Gastrocnemius medialis (tissue), 4 donors: ENCODE data around the gene TSC2. TPM values are rescaled to one million over a fixed set of nuclear protein-coding genes. Genes with fewer than 3 reads are reported as not detected.

Source experiments
- ATAC-seq, 2 donors: fragments of 150-250 bp; one replicate each; pipeline ENCODE4 v1.9.1; 2016
- DNase-seq, 2 donors: peaks; one replicate each; pipeline ENCODE4 v3.0.0-alpha.2; 2019
- H3K27ac ChIP-seq, 4 donors: fragments of 200-600 bp; sonication (generic); 1 replicate in 1 of 4; 2 replicates in 3 of 4; pipeline ENCODE4 v1.5.1; 2016 to 2018; ENCODE audit warnings: mild to moderate bottlenecking in 2 of 4, moderate library complexity in 1 of 4
- H3K27me3 ChIP-seq, 3 donors: fragments of 200-600 bp; sonication (generic) in 2 of 3; 1 replicate in 1 of 3; 2 replicates in 2 of 3; pipeline versions ENCODE4 v1.5.1 to v1.6.0; 2016 to 2019; ENCODE audit warnings: mild to moderate bottlenecking in 1 of 3, moderate library complexity in 1 of 3
- H3K36me3 ChIP-seq, 2 donors: fragments of 200-600 bp; sonication (generic) in 1 of 2; one replicate each; pipeline ENCODE4 v1.5.1; 2017 to 2018
- H3K4me1 ChIP-seq, 2 donors: fragments of 200-600 bp; sonication (generic) in 1 of 2; one replicate each; pipeline ENCODE4 v1.5.1; 2016 to 2017; ENCODE audit warnings: mild to moderate bottlenecking in 2 of 2
- H3K4me3 ChIP-seq, 4 donors: fragments of 200-600 bp; sonication (generic) in 3 of 4; 1 replicate in 1 of 4; 2 replicates in 3 of 4; pipeline ENCODE4 v1.5.1; 2016 to 2019; ENCODE audit warnings: mild to moderate bottlenecking in 2 of 4
- H3K9me3 ChIP-seq, 3 donors: fragments of 200-600 bp; sonication (generic) in 2 of 3; 1 replicate in 1 of 3; 2 replicates in 2 of 3; pipeline ENCODE4 v1.5.1; 2016 to 2019
- CTCF ChIP-seq, 5 experiments: fragments of 450-650 bp in 3 of 5; fragments of 200-600 bp in 2 of 5; sonication (generic) in 2 of 5; IDR thresholded peaks in 4 of 5; conservative IDR thresholded peaks in 1 of 5; 1 replicate in 4 of 5; 2 replicates in 1 of 5; pipeline ENCODE4 v1.5.1; 2016 to 2019; ENCODE audit warnings: antibody characterized with exemption in 5 of 5, mild to moderate bottlenecking in 3 of 5, moderate library complexity in 3 of 5
- POLR2A ChIP-seq, 2 donors: fragments of 450-650 bp; IDR thresholded peaks; one replicate each; pipeline ENCODE4 v1.6.1; 2017; ENCODE audit warnings: antibody characterized with exemption in 2 of 2, mild to moderate bottlenecking in 2 of 2, moderate library complexity in 2 of 2
- in situ Hi-C, 4 donors: fragments of 200-750 bp; cut with MboI; loops; one replicate each; pipeline versions ENCODE4 v1.15.0 to v1.8.0; 2017; ENCODE audit warnings: low sequenced_read_pairs in 4 of 4
- intact Hi-C: fragments of 100-400 bp; cut with DNase I; formaldehyde crosslinking; loops from one replicate; pipeline ENCODE4 v1.15.1; 2023; ENCODE audit warnings: low total_unique reads
- total RNA-seq, 4 donors: library from RNA; depleted of rRNA; stranded (reverse); fragments of >200 nt; gene quantifications; one replicate each; pipeline versions ENCODE4 v1.1.0 to v1.2.3, GENCODE V29; 2016

TSC2 gene
- total RNA-seq, 4 donors from 2014 or later, result 44.5 to 62.7 (median 53.8) TPM

DNA sequence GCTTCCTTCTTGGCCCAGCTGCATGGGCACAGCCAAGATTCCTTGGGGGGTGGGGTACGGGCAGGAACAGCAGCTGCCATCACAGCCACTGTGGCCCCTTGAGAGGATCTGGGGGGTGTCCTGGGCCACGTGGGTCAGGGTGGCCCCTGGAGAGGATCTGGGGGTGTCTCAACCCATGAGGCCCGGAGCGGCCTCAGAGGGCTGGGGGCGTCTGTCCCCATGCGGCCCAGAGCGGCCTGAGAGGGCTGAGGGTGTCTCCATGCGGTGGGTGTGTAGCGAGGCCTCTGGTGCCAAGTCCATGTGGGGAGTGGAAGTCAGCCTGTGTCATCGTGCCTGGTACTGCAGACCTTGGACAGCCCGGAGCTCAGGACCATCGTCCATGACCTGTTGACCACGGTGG is 13.7 kb downstream of the TSC2 start:
- intact Hi-C loops, result no loop called here

DNA sequence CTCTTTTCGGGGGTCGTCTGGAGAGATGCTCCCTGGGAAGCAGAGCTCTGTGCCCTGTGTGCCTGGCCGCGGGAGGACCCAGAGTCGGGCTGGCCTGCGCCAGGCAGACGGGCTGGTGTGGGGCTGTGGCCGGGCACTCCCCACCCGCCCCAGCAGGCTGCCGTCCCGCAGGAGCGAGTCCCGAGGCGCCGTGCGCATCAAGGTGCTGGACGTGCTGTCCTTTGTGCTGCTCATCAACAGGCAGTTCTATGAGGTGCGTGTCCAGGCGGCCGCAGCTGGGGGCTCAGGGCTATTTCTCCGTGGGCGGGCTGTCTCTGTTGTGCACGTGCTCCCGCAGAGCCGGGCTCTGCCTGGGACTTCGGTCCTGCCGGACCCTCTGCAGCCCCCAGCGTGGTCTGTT is 15.0 kb downstream of the TSC2 start:
- DNase-seq (no peak), ATAC-seq (no peak)
- no peak overlapping the region for H3K27ac ChIP-seq
- no peak for TF ChIP-seq CTCF (IDR thresholded peaks at IDR 0.05 in 4 of 5, conservative IDR thresholded peaks at IDR 0.05 in 1 of 5)
- no peak for TF ChIP-seq POLR2A (IDR thresholded peaks at IDR 0.05)
- H3K4me3 ChIP-seq, result no peak overlapping the region
- no peaks in the 10 kb centered on the region for H3K4me1 ChIP-seq
- H3K9me3 ChIP-seq, result no peaks in the 10 kb centered on the region
- intact Hi-C loops (no loop called here), in situ Hi-C loops (no loop called here)
- no peaks in the 10 kb centered on the region for H3K27me3 ChIP-seq
- H3K36me3 ChIP-seq, result peaks cover 0 to 68% of the 10 kb centered on the region in 2 donors

More for the DNA sequence above, 13.7 kb downstream of the TSC2 start:
- ATAC-seq (no peak), DNase-seq (no peak)
- Histone ChIP-seq H3K9me3 (no peaks in the 10 kb centered on the region), H3K36me3 (peaks cover 0 to 64% of the 10 kb centered on the region in 2 donors), H3K4me1 (no peaks in the 10 kb centered on the region), H3K27me3 (no peaks in the 10 kb centered on the region), H3K27ac (no peak overlapping the region), H3K4me3 (no peak overlapping the region)
- no peak for TF ChIP-seq POLR2A (IDR thresholded peaks at IDR 0.05)
- TF ChIP-seq CTCF (IDR thresholded peaks at IDR 0.05 in 4 of 5, conservative IDR thresholded peaks at IDR 0.05 in 1 of 5), result no peak
- in situ Hi-C loops, result no loop called here

GRCh38 chr16:2063861-2064260 is 16.1 kb downstream of the TSC2 start:
- ATAC-seq (no peak), DNase-seq (no peak)
- Histone ChIP-seq H3K4me1 (no peaks in the 10 kb centered on the region), H3K4me3 (no peak overlapping the region), H3K27ac (no peak overlapping the region), H3K9me3 (no peaks in the 10 kb centered on the region), H3K27me3 (no peaks in the 10 kb centered on the region), H3K36me3 (peaks cover 0 to 73% of the 10 kb centered on the region in 2 donors)
- TF ChIP-seq CTCF (IDR thresholded peaks at IDR 0.05 in 4 of 5, conservative IDR thresholded peaks at IDR 0.05 in 1 of 5) (no peak), POLR2A (IDR thresholded peaks at IDR 0.05) (no peak)
- intact Hi-C loops (no loop called here), in situ Hi-C loops (no loop called here)

DNA sequence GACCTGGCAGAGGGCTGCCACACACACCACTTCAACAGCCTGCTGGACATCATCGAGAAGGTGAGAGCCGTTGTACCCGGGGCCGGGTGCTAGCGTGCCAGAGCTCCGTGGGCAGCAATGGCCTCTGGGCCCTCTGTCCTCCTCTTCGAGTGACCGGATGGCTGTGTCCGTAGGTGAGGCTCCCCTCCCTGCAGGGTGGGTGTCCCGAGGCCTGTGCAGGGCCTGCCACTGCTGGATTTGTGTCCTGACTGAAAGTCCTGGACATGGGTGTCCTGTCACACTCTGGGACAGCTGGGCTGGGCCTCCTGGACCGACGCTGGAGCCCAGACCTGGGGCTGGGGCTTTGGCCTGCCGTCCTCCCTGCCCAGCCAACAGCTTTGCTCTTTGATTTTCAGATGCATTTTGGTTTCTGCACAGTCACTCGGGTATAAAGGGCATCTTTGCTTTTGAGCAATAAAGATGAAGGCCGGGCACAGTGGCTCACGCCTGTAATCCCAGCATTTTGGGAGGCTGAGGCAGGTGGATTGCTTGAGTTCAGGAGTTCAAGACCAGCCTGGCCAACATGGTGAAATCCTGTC is 16.7 kb downstream of the TSC2 start:
- Histone ChIP-seq H3K4me3 (no peak overlapping the region), H3K9me3 (no peaks in the 10 kb centered on the region), H3K27ac (no peak overlapping the region), H3K36me3 (peaks cover 0 to 76% of the 10 kb centered on the region in 2 donors), H3K27me3 (no peaks in the 10 kb centered on the region), H3K4me1 (no peaks in the 10 kb centered on the region)
- no peak for DNase-seq
- no peak for TF ChIP-seq POLR2A (IDR thresholded peaks at IDR 0.05)
- no peak for TF ChIP-seq CTCF (IDR thresholded peaks at IDR 0.05 in 4 of 5, conservative IDR thresholded peaks at IDR 0.05 in 1 of 5)
- in situ Hi-C loops, result no loop called here
- no peak for ATAC-seq
- intact Hi-C loops, result no loop called here

GRCh38 chr16:2066139-2066538 is 18.4 kb downstream of the TSC2 start:
- Histone ChIP-seq H3K27me3 (no peaks in the 10 kb centered on the region), H3K4me1 (no peaks in the 10 kb centered on the region), H3K4me3 (no peak overlapping the region), H3K36me3 (peaks cover 0 to 83% of the 10 kb centered on the region in 2 donors), H3K9me3 (no peaks in the 10 kb centered on the region), H3K27ac (no peak overlapping the region)
- TF ChIP-seq POLR2A (IDR thresholded peaks at IDR 0.05) (no peak), CTCF (IDR thresholded peaks at IDR 0.05 in 4 of 5, conservative IDR thresholded peaks at IDR 0.05 in 1 of 5) (no peak)
- no peak for DNase-seq
- intact Hi-C loops, result no loop called here
- no peak for ATAC-seq
- in situ Hi-C loops, result no loop called here
